SK-N-MC (cell line): ENCODE results near the gene ETDC.
"Not testable (repeated sequence)": the region's sequence is repeated elsewhere in the genome, so short reads cannot be mapped to it uniquely, and the experiment has no call there.

Source experiments
- EZH2 ChIP-seq: fragments of 200-600 bp; sonication (generic); IDR thresholded peaks from one replicate; pipeline ENCODE4 v1.6.1; 2017; ENCODE audit warnings: antibody characterized with exemption
- FOXP2 ChIP-seq: optimal IDR thresholded peaks from 2 replicates; pipeline ENCODE3; 2011; ENCODE audit warnings: mild to moderate bottlenecking, moderate library complexity; ENCODE audit not compliant: insufficient read depth; ENCODE audit errors: extremely low read length, control extremely low read depth
- POLR2AphosphoS5 ChIP-seq: IDR thresholded peaks from 2 replicates; pipeline ENCODE4 v1.6.1; 2012; ENCODE audit warnings: mild to moderate bottlenecking, low read depth, low read length, borderline replicate concordance

GRCh38 chrX:135260976-135261375 lies 48.3 kb upstream of the ETDC start:
- not testable (repeated sequence) for TF ChIP-seq EZH2, POLR2AphosphoS5, FOXP2
